HG02852 (cell line): ENCODE data around the gene CARD11.

Experiments used
- ATAC-seq: cut with Tn5 transposase; IDR thresholded peaks from one replicate; pipeline ENCODE4 v1.9.1; 2021; ENCODE audit warnings: mild to moderate bottlenecking, moderate library complexity; ENCODE audit not compliant: unreplicated experiment

Gene CARD11

GRCh38 chr7:2945171-2945570 lies 98.5 kb downstream of the CARD11 start:
- no peak for ATAC-seq

- no peak for ATAC-seq
Observed at GRCh38 chr7:2944739-2945138, 98.9 kb downstream of the CARD11 start.

GRCh38 chr7:2943851-2944601 lies 99.6 kb downstream of the CARD11 start:
- ATAC-seq: no peak

GRCh38 chr7:2941216-2941859 lies 102.3 kb downstream of the CARD11 start:
- no peak for ATAC-seq

GRCh38 chr7:2940466-2940865 lies 103.2 kb downstream of the CARD11 start:
- ATAC-seq: no peak

- ATAC-seq: no peak
Observed at GRCh38 chr7:2939193-2939885, 104.3 kb downstream of the CARD11 start.

- no peak for ATAC-seq
Observed at GRCh38 chr7:2938514-2939192, 105.0 kb downstream of the CARD11 start.

- ATAC-seq: no peak
Observed at GRCh38 chr7:2937701-2938513, 105.8 kb downstream of the CARD11 start.

- no peak for ATAC-seq
Observed at GRCh38 chr7:2936891-2937580, 106.6 kb downstream of the CARD11 start.

- ATAC-seq: no peak
Observed at GRCh38 chr7:2936301-2936700, 107.4 kb downstream of the CARD11 start.

- no peak for ATAC-seq
Observed at GRCh38 chr7:2934984-2935740, 108.5 kb downstream of the CARD11 start.

- no peak for ATAC-seq
Observed at GRCh38 chr7:2934211-2934731, 109.4 kb downstream of the CARD11 start.

GRCh38 chr7:2932402-2933251 lies 111.0 kb downstream of the CARD11 start:
- no peak for ATAC-seq

- no peak for ATAC-seq
Observed at GRCh38 chr7:2931034-2931415, 112.6 kb downstream of the CARD11 start.

GRCh38 chr7:2930310-2931033 lies 113.2 kb downstream of the CARD11 start:
- no peak for ATAC-seq

- ATAC-seq: no peak
Observed at GRCh38 chr7:2929321-2930201, 114.1 kb downstream of the CARD11 start.
